SIG-M5 (cell line): ENCODE measurements around the gene ARMC12.

Experiments
- DNase-seq: peaks from one replicate; lab custom pipeline; 2025; lab: John Stamatoyannopoulos, UW

Gene ARMC12

GRCh38 chr6:35718375-35718736 is 18.5 kb upstream of the ARMC12 start:
- no peak for DNase-seq

GRCh38 chr6:35718911-35719381 is 17.9 kb upstream of the ARMC12 start:
- no peak for DNase-seq

DNA sequence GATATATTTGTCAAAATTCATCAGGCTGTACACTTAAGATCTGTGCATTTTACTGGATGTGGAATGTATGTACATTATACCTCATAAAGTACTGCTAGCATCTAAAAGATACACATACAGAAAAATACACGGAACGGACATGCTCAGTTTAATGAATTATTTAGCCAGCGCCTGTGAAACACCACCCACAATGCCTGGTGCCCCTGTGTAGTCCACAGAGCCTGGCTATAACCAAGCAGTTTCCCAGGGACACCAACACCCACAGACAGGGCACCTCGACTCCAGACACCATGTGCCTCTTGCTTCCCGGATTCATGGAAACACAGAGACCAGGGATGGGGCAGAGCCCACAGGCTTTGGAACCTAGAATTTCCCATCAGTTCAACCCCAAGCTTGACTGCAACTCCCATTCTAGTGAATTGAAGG is 17.4 kb upstream of the ARMC12 start:
- DNase-seq = no peak

- DNase-seq = no peak
These were observed 16.8 kb upstream of the ARMC12 start for GRCh38 chr6:35719830-35720733.

GRCh38 chr6:35722121-35722761 is 14.6 kb upstream of the ARMC12 start:
- no peak for DNase-seq

DNA sequence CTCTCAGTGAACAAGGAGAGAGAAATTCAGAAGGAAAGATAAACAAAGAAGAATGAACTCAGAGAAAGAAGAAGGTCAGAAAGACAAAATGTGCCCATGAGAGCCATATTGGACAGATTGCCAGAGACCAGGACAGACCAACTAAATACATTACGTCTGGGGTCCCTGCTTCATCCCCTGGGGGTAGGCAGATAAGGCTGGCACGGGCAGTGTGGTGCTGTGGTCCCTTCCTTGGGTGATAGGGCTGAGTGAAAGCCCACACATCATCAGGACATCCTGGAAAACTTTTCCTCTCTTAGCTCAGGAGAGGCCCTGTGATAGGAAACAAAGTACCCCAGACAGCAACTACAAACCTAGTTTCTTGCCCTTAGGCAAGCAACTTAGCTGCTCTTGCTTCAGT is 13.2 kb upstream of the ARMC12 start:
- no peak for DNase-seq

DNA sequence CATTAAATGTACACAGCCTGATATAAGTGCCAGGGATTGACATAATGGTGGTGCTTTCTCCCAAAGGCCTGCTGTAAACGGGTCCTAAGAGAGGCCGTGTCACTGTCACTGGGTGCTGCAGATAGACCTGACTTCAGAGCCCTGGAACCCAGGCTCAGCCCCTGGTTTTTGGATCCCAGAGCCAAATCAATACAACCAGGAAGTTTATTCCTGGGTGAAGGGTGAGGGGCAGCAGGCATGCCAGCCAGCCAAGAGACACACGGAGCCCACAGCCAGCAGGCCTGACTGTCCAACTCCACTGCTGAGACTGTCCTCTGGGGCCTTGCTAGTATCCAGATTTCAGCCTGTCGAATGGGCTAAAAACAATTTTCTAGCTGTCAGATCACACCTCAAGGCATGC is 12.8 kb upstream of the ARMC12 start:
- no peak for DNase-seq

- no peak for DNase-seq
These were observed 12.4 kb upstream of the ARMC12 start for GRCh38 chr6:35724471-35724870.

DNA sequence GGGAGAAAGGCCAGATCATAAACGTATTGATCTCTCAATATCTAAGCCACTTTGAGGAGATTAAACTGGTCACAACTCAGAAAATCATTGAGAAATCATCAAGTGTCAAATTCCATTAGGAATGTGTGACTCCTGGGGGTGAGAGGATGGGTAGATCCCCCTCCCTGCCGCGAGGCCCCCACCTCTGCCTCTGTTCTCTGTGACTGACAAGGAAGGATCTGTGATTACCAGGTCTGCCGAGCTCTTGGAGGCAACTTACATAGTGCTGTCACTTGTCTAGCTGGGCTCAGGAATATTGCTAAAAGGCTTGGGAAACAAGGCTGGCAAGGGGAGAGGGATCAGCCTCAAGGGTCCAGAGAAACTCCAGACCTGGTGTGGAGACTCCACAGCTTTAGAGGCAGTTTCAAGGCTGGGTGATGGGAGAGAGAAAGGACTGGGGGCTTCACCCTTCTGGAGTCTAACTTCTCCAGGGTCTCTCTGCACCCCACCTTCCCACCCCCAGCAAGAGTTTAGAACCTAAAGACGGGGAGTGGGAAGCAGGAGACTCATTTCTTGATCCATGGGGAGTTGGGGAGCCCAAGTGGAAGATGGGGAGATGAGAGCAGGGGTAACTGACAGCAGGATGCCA is 11.6 kb upstream of the ARMC12 start:
- DNase-seq = no peak

DNA sequence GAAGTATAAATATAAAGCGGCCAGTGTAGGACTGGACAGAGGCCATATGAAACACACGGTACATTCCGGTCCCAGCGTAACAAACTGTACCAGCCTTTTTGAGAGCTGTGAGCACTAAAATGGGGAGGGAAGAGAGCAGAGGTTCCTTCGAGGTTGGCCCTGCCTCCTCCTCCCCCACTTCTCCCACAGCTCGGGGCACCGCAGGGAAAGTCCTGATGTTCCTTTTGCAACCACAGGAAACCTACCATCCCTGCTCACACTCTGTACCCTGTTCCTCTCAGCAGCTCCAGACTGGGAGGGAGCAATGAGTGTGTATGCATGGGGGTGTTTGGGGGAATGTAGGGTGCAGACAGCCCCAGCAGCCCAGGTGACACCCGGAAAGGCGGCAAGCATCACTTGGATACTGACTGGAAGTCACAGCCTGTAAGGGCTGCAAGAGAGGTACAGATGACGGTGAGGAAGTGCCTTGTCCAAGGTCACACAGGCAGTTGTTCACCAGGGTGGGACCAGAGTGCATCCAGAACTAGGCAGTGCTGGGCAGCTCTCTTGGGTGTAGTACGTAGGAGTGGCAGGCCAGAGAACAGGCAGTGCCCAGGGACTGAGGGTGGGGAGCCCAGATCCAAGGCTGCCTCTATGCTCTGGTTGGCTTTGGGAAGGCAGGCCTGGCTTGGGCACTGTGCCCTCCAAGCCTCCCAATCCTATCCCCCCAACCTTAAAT is 11.0 kb upstream of the ARMC12 start:
- no peak for DNase-seq

- DNase-seq = no peak
These were observed 9.4 kb upstream of the ARMC12 start for GRCh38 chr6:35727231-35727934.

DNA sequence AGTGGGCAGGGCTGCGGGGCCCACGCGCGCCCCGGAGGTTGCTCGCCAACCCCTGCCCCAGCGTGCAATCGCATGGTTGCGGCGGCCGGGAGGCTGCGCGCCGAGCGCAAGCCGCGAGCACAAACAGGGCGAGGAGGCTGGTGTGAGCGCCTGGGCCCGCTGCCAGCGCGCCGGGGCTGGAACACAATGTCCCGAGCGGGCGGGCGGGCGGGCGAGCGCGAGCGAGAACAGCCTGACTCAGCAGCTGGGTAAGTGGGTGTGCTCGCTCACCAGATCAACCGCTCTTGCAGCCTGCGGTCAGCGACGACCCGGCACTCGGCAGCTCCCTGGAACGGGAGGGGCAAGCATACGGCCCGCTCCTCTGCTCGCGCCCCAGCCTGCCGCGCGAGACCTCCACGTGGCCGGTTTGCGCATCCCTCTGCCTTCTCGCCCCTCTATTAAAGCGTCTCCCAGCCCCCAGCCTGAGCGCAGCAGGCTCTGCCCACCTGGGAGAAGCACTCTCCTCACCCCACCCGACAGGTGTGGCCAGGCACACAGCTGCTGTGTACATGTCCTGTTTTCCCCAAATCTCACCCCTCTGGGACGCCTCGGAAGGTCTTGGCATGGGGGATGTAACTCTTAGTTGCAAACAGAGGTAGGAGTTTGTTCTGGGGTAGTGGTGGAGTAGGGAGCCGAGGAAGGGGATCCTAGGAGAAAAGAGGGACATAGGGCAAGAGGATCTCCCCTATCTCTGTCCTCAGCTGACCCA is 8.7 kb upstream of the ARMC12 start:
- DNase-seq = peak; percentile 47

DNA sequence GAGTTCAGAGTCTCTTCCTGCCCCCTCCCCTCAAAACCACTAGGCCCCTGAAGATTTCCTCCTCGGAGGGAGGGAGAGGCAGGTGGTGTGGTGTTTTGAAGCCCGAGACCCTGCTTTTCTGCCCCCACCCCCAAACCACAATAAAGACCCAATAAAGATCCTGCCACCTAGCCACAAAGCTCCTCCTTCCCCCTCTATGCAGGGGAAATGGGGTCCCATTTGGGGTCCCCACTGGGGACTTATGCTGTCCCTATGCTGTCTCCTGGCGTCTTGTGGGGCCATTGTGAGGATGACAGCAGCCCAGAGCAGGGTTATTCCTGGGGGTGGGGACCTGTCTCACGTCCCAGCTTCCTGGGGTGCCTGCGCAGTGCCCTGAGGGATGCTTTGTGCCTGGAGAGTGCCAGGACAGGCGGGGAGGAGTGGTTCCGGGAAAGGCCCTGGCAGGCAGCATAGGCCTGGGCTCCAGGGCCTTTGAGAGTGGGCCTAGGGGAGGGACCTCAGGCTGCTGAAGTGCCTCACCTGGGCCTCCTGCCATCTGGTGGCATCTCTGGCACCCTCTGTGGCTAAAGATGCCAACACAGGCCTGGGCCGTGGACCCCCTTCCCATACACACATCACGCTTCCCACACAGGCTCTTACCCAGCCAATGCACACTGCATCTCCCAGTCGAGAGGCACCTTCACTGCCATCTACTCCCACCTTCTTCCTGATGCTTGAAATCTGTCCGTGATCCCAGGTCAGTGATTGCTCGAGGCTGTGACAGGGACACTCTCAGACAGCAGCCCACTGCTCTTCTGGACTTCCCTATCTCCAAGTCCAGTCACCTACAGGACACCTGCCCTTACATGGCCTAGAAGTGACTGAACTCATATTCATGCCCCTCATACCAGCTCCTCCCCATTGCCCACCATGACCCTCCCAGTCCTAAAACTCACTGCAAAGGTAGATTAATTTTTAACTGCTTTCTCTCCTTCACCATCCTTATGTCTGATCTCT is 7.9 kb upstream of the ARMC12 start:
- no peak for DNase-seq

DNA sequence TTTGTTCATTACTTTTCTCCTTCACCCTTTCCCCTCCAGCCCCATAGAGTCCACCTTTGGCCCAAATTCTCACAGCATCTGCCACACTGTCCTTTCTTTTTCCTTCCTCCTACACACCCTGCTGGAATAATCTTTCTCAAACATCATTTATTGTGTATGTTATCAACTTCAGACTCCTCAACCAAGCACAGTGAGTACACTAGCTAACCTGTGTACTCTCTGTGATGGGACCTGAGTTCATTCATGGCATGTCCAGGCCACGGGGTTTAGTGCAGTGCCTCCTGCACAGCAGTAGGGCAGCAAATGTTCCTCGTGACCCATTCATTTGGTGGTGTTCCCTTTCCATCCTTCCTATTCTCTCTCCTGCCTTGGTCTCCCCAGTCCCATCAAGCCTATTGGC is 7.1 kb upstream of the ARMC12 start:
- no peak for DNase-seq

DNA sequence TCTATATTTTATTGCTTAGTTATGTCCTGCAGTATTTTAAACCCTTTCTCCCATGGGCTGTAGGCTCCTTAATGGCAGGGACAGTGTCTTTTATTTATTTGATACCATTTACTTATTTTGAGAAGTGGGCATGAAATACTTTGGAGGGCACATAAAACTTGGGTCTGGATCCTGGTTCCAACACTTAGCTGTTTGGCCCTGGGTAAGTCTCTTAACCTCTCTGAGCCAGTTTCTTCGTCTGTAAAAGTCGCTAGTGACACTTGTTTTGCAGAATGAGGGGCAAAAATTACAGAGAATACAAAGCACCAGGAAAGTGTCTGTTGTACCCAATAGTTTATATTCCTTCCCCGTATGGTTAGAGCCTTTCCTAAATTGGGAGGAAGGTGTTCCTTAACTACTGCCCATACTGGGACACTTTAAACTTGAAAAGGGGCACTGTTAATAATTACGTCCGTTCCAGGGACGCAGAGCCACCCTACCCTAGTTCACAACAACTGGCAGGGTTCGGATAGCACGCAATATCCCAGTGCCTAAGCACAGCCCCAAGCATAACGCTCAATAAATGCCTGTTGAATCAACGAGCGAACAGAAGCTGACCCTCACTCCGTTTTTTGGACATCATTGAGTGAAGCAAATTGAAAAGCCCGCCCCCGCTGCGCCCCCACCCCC is 6.0 kb upstream of the ARMC12 start:
- no peak for DNase-seq

DNA sequence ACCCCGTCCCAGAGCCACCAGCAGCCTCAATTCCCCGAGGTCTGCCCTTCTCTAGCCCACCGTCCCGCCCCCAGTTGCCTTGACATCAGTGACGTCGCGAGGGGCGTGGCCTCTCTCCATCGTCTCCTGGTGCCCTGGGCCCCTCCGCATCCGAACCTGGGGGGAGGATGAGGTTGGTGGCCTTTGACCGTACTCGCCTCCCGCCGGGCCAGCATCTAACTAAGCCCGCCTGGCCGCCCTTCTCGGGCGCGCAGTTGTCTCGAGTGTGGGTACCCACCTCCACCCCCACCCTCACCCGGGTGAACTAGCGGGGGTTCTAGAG is 5.5 kb upstream of the ARMC12 start:
- DNase-seq = no peak

- no peak for DNase-seq
These were observed 4.9 kb upstream of the ARMC12 start for GRCh38 chr6:35731736-35732532.

- DNase-seq = no peak
These were observed 3.2 kb upstream of the ARMC12 start for GRCh38 chr6:35733633-35734032.
